ENCODE data around the gene PARG. TPM values are rescaled to one million over a fixed set of nuclear protein-coding genes. Genes with fewer than 3 reads are reported as not detected.
"Not testable (repeated sequence)": the region's sequence is repeated elsewhere in the genome, so short reads cannot be mapped to it uniquely, and the experiment has no call there.

The PARG gene
- total and polyA plus RNA-seq, 2 donors (not counting 3 experiments of a cell fraction or from before 2014, with no cell fraction given) = 6.1 to 27.6 TPM

GRCh38 chr10:49775014-49775413, 166.8 kb downstream of the PARG start:
- Histone ChIP-seq H3K27me3 (ENCODE audit: control insufficient read depth in 2 of 2, insufficient read depth in 2 of 2, low read length in 2 of 2) (peaks cover 13% of the 10 kb centered on the region in 2 experiments), H3K9ac (replicated peaks; ENCODE audit: extremely low read depth, insufficient read depth, low read length) (no peak overlapping the region), H3K4me1 (ENCODE audit: control insufficient read depth, extremely low read depth, insufficient read depth, low read length) (no peaks in the 10 kb centered on the region), H4K20me1 (replicated peaks; ENCODE audit: control insufficient read depth, extremely low read depth, insufficient read depth, low read length) (no peaks in the 10 kb centered on the region), H3K4me2 (ENCODE audit: insufficient read depth, low read length) (no peak overlapping the region), H3K4me3 (replicated peaks in 1 of 3; ENCODE audit: insufficient read depth in 1 of 3, low read depth in 1 of 3, low read length in 3 of 3) (no peak overlapping the region), H3K9me1 (replicated peaks; ENCODE audit: control insufficient read depth, extremely low read depth, insufficient read depth, low read length) (no peaks in the 10 kb centered on the region), H3K9me3 (replicated peaks; ENCODE audit: control insufficient read depth, insufficient read depth, low read length) (no peaks in the 10 kb centered on the region), H2AFZ (ENCODE audit: low read depth, low read length) (no peak overlapping the region), H3K27ac (ENCODE audit: insufficient read depth, low read depth, low read length) (no peak overlapping the region), H3K79me2 (ENCODE audit: control insufficient read depth, insufficient read depth, low read length) (no peaks in the 10 kb centered on the region), H3K36me3 (ENCODE audit: control insufficient read depth in 2 of 2, extremely low read depth in 1 of 2, insufficient read depth in 2 of 2, low read length in 2 of 2) (no peaks in the 10 kb centered on the region)
- intact Hi-C loops (cut with micrococcal nuclease) (no loop called here), dilution Hi-C loops (cut with MboI; ENCODE audit: extremely low pct_ligation_motif_present, low sequenced_read_pairs) (no loop called here)
- DNase-seq (ENCODE audit: low read depth, low spot score) (no peak), FAIRE-seq (no peak)
- CTCF ChIA-PET = no interaction called here
- BruUV-seq (replicated peaks) = no TSS peak
- TF ChIP-seq CTCF (IDR thresholded peaks at IDR 0.05; ENCODE audit: extremely low read depth in 1 of 2, insufficient read depth in 1 of 2, low read depth in 1 of 2, low read length in 2 of 2) = no peak
- TF ChIP-seq EZH2 (IDR thresholded peaks at IDR 0.05; ENCODE audit: borderline replicate concordance, low read depth, low read length, severe bottlenecking) = no peak
- TF ChIP-seq POLR2AphosphoS5 (IDR thresholded peaks at IDR 0.05; ENCODE audit: insufficient read depth, low read depth, low read length) = no peak
- TF ChIP-seq GATA2 (IDR thresholded peaks at IDR 0.05; ENCODE audit: insufficient read depth, insufficient read length, low read depth, low read length) = no peak
- TF ChIP-seq MAX (IDR thresholded peaks at IDR 0.05; ENCODE audit: insufficient read depth, insufficient read length) = no peak
- TF ChIP-seq JUN (IDR thresholded peaks at IDR 0.05; ENCODE audit: borderline replicate concordance, insufficient read depth, insufficient read length, low read depth) = no peak
- TF ChIP-seq MYC (IDR thresholded peaks at IDR 0.05; ENCODE audit: low read depth, low read length) = no peak
- no peak for TF ChIP-seq POLR2A (IDR thresholded peaks at IDR 0.05; ENCODE audit: low read depth, low read length)
- no peak for TF ChIP-seq FOS (IDR thresholded peaks at IDR 0.05; ENCODE audit: borderline replicate concordance, insufficient read depth, low read length)
- POLR2A ChIA-PET = no interaction called here

GRCh38 chr10:49772944-49773343, 168.9 kb downstream of the PARG start:
- FAIRE-seq; dilution Hi-C loops (cut with MboI; ENCODE audit: extremely low pct_ligation_motif_present, low sequenced_read_pairs); H3K79me2 ChIP-seq (ENCODE audit: control insufficient read depth, insufficient read depth, low read length); BruUV-seq (replicated peaks); H3K9me3 ChIP-seq (replicated peaks; ENCODE audit: control insufficient read depth, insufficient read depth, low read length); CTCF ChIA-PET; H3K9me1 ChIP-seq (replicated peaks; ENCODE audit: control insufficient read depth, extremely low read depth, insufficient read depth, low read length); H3K4me2 ChIP-seq (ENCODE audit: insufficient read depth, low read length); intact Hi-C loops (cut with micrococcal nuclease); H3K27ac ChIP-seq (ENCODE audit: insufficient read depth, low read depth, low read length); H2AFZ ChIP-seq (ENCODE audit: low read depth, low read length); DNase-seq (ENCODE audit: low read depth, low spot score); H3K4me1 ChIP-seq (ENCODE audit: control insufficient read depth, extremely low read depth, insufficient read depth, low read length); H3K36me3 ChIP-seq (ENCODE audit: control insufficient read depth in 2 of 2, extremely low read depth in 1 of 2, insufficient read depth in 2 of 2, low read length in 2 of 2); H4K20me1 ChIP-seq (replicated peaks; ENCODE audit: control insufficient read depth, extremely low read depth, insufficient read depth, low read length); H3K4me3 ChIP-seq (replicated peaks in 1 of 3; ENCODE audit: insufficient read depth in 1 of 3, low read depth in 1 of 3, low read length in 3 of 3); H3K9ac ChIP-seq (replicated peaks; ENCODE audit: extremely low read depth, insufficient read depth, low read length); POLR2A ChIA-PET: not testable (repeated sequence)
- peaks cover 24 to 28% of the 10 kb centered on the region in 2 experiments for H3K27me3 ChIP-seq (ENCODE audit: control insufficient read depth in 2 of 2, insufficient read depth in 2 of 2, low read length in 2 of 2)

- POLR2A ChIA-PET, FAIRE-seq: not testable (repeated sequence)
These were observed 170.8 kb downstream of the PARG start for GRCh38 chr10:49771046-49771445.

More at GRCh38 chr10:49771046-49771445, 170.8 kb downstream of the PARG start:
- peaks cover 29 to 40% of the 10 kb centered on the region in 2 experiments for H3K27me3 ChIP-seq (ENCODE audit: control insufficient read depth in 2 of 2, insufficient read depth in 2 of 2, low read length in 2 of 2)
- H3K4me2 ChIP-seq (ENCODE audit: insufficient read depth, low read length); H3K4me1 ChIP-seq (ENCODE audit: control insufficient read depth, extremely low read depth, insufficient read depth, low read length); BruUV-seq (replicated peaks); intact Hi-C loops (cut with micrococcal nuclease); H3K9me3 ChIP-seq (replicated peaks; ENCODE audit: control insufficient read depth, insufficient read depth, low read length); H4K20me1 ChIP-seq (replicated peaks; ENCODE audit: control insufficient read depth, extremely low read depth, insufficient read depth, low read length); H3K36me3 ChIP-seq (ENCODE audit: control insufficient read depth in 2 of 2, extremely low read depth in 1 of 2, insufficient read depth in 2 of 2, low read length in 2 of 2); H3K27ac ChIP-seq (ENCODE audit: insufficient read depth, low read depth, low read length); H2AFZ ChIP-seq (ENCODE audit: low read depth, low read length); H3K9ac ChIP-seq (replicated peaks; ENCODE audit: extremely low read depth, insufficient read depth, low read length); DNase-seq (ENCODE audit: low read depth, low spot score); dilution Hi-C loops (cut with MboI; ENCODE audit: extremely low pct_ligation_motif_present, low sequenced_read_pairs); H3K79me2 ChIP-seq (ENCODE audit: control insufficient read depth, insufficient read depth, low read length); H3K9me1 ChIP-seq (replicated peaks; ENCODE audit: control insufficient read depth, extremely low read depth, insufficient read depth, low read length); H3K4me3 ChIP-seq (replicated peaks in 1 of 3; ENCODE audit: insufficient read depth in 1 of 3, low read depth in 1 of 3, low read length in 3 of 3): not testable (repeated sequence)
- CTCF ChIA-PET = interaction anchor here (1.2 kb wide), 1 partner anchor 10 kb away, joined by 3 read pairs; no protein-coding TSS in a partner anchor

Measured in endothelial cell of umbilical vein (primary cell).